Measurements from ENCODE around the gene OR4F6. TPM values are rescaled to one million over a fixed set of nuclear protein-coding genes. Genes with fewer than 3 reads are reported as not detected.

OR4F6 gene
- total and polyA plus RNA-seq, 2 experiments from 2014 or later = not detected

- DNase-seq (ENCODE audit: low spot score) (no peak), ATAC-seq (no peak)
- Histone ChIP-seq H3K36me3 (ENCODE audit: insufficient read depth) (no peaks in the 10 kb centered on the region), H3K4me1 (ENCODE audit: insufficient read depth) (no peaks in the 10 kb centered on the region), H3K27me3 (ENCODE audit: insufficient read depth) (no peaks in the 10 kb centered on the region), H3K4me3 (no peak overlapping the region), H4K20me1 (replicated peaks; ENCODE audit: insufficient read depth) (no peaks in the 10 kb centered on the region), H3K79me2 (replicated peaks; ENCODE audit: insufficient read depth) (no peaks in the 10 kb centered on the region), H3F3A (replicated peaks; ENCODE audit: low read depth) (no peaks in the 10 kb centered on the region), H3K27ac (ENCODE audit: low read depth) (no peak overlapping the region), H3K4me2 (no peak overlapping the region), H3K9me2 (ENCODE audit: insufficient read depth) (no peaks in the 10 kb centered on the region), H2AFZ (no peak overlapping the region)
- Mint-ChIP-seq H3K4me1 (no peaks in the 10 kb centered on the region), H3K27me3 (ENCODE audit: insufficient read depth, low read depth, poor library complexity) (no peaks in the 10 kb centered on the region), H3K9me3 (no peaks in the 10 kb centered on the region), H3K27ac (no peak overlapping the region), H3K4me3 (no peak overlapping the region), H3K36me3 (ENCODE audit: low read depth) (no peaks in the 10 kb centered on the region)
- no peak for TF ChIP-seq CTCF (conservative IDR thresholded peaks at IDR 0.05; ENCODE audit: low read depth in 2 of 2)
- no peak for TF ChIP-seq CREB1 (CRISPR knock-in tag; IDR thresholded peaks at IDR 0.05; ENCODE audit: low read depth)
- no peak for TF ChIP-seq STAT1 (IDR thresholded peaks at IDR 0.05; ENCODE audit: unreplicated experiment)
- no peak for TF ChIP-seq ZNF114 (CRISPR knock-in tag; IDR thresholded peaks at IDR 0.05)
- TF ChIP-seq, protein P1, sequence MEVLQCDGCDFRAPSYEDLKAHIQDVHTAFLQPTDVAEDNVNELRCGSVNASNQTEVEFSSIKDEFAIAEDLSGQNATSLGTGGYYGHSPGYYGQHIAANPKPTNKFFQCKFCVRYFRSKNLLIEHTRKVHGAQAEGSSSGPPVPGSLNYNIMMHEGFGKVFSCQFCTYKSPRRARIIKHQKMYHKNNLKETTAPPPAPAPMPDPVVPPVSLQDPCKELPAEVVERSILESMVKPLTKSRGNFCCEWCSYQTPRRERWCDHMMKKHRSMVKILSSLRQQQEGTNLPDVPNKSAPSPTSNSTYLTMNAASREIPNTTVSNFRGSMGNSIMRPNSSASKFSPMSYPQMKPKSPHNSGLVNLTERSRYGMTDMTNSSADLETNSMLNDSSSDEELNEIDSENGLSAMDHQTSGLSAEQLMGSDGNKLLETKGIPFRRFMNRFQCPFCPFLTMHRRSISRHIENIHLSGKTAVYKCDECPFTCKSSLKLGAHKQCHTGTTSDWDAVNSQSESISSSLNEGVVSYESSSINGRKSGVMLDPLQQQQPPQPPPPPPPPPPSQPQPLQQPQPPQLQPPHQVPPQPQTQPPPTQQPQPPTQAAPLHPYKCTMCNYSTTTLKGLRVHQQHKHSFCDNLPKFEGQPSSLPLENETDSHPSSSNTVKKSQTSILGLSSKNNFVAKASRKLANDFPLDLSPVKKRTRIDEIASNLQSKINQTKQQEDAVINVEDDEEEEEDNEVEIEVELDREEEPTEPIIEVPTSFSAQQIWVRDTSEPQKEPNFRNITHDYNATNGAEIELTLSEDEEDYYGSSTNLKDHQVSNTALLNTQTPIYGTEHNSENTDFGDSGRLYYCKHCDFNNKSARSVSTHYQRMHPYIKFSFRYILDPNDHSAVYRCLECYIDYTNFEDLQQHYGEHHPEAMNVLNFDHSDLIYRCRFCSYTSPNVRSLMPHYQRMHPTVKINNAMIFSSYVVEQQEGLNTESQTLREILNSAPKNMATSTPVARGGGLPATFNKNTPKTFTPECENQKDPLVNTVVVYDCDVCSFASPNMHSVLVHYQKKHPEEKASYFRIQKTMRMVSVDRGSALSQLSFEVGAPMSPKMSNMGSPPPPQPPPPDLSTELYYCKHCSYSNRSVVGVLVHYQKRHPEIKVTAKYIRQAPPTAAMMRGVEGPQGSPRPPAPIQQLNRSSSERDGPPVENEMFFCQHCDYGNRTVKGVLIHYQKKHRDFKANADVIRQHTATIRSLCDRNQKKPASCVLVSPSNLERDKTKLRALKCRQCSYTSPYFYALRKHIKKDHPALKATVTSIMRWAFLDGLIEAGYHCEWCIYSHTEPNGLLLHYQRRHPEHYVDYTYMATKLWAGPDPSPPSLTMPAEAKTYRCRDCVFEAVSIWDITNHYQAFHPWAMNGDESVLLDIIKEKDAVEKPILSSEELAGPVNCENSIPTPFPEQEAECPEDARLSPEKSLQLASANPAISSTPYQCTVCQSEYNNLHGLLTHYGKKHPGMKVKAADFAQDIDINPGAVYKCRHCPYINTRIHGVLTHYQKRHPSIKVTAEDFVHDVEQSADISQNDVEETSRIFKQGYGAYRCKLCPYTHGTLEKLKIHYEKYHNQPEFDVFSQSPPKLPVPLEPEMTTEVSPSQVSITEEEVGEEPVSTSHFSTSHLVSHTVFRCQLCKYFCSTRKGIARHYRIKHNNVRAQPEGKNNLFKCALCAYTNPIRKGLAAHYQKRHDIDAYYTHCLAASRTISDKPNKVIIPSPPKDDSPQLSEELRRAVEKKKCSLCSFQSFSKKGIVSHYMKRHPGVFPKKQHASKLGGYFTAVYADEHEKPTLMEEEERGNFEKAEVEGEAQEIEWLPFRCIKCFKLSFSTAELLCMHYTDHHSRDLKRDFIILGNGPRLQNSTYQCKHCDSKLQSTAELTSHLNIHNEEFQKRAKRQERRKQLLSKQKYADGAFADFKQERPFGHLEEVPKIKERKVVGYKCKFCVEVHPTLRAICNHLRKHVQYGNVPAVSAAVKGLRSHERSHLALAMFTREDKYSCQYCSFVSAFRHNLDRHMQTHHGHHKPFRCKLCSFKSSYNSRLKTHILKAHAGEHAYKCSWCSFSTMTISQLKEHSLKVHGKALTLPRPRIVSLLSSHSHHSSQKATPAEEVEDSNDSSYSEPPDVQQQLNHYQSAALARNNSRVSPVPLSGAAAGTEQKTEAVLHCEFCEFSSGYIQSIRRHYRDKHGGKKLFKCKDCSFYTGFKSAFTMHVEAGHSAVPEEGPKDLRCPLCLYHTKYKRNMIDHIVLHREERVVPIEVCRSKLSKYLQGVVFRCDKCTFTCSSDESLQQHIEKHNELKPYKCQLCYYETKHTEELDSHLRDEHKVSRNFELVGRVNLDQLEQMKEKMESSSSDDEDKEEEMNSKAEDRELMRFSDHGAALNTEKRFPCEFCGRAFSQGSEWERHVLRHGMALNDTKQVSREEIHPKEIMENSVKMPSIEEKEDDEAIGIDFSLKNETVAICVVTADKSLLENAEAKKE (CRISPR knock-in tag; IDR thresholded peaks at IDR 0.05) = no peak
- TF ChIP-seq, protein P2, sequence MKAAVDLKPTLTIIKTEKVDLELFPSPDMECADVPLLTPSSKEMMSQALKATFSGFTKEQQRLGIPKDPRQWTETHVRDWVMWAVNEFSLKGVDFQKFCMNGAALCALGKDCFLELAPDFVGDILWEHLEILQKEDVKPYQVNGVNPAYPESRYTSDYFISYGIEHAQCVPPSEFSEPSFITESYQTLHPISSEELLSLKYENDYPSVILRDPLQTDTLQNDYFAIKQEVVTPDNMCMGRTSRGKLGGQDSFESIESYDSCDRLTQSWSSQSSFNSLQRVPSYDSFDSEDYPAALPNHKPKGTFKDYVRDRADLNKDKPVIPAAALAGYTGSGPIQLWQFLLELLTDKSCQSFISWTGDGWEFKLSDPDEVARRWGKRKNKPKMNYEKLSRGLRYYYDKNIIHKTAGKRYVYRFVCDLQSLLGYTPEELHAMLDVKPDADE (IDR thresholded peaks at IDR 0.05) = no peak
- no peak for TF ChIP-seq POLR2AphosphoS5 (IDR thresholded peaks at IDR 0.05; ENCODE audit: low read depth)
- TF ChIP-seq EZH2 (IDR thresholded peaks at IDR 0.05; ENCODE audit: low read depth, unreplicated experiment) = no peak
- TF ChIP-seq REST (IDR thresholded peaks at IDR 0.05; ENCODE audit: unreplicated experiment) = no peak
- TF ChIP-seq EZH2phosphoT487 (IDR thresholded peaks at IDR 0.05; ENCODE audit: unreplicated experiment) = no peak
- TF ChIP-seq NANOG (IDR thresholded peaks at IDR 0.05; ENCODE audit: borderline replicate concordance) = no peak
- no peak for TF ChIP-seq ZNF331 (CRISPR knock-in tag; IDR thresholded peaks at IDR 0.05; ENCODE audit: low read depth)
- no peak for TF ChIP-seq JUNB (IDR thresholded peaks at IDR 0.05; ENCODE audit: unreplicated experiment)
Observed at GRCh38 chr15:101795455-101795854, 7.9 kb upstream of the OR4F6 start.
